GM21737 (cell line): ENCODE results near the gene HEMK1.

ENCODE experiments used
- ATAC-seq: cut with Tn5 transposase; IDR thresholded peaks from one replicate; pipeline ENCODE4 v1.9.1; 2021; ENCODE audit warnings: mild to moderate bottlenecking, moderate library complexity; ENCODE audit not compliant: unreplicated experiment

HEMK1 gene

DNA sequence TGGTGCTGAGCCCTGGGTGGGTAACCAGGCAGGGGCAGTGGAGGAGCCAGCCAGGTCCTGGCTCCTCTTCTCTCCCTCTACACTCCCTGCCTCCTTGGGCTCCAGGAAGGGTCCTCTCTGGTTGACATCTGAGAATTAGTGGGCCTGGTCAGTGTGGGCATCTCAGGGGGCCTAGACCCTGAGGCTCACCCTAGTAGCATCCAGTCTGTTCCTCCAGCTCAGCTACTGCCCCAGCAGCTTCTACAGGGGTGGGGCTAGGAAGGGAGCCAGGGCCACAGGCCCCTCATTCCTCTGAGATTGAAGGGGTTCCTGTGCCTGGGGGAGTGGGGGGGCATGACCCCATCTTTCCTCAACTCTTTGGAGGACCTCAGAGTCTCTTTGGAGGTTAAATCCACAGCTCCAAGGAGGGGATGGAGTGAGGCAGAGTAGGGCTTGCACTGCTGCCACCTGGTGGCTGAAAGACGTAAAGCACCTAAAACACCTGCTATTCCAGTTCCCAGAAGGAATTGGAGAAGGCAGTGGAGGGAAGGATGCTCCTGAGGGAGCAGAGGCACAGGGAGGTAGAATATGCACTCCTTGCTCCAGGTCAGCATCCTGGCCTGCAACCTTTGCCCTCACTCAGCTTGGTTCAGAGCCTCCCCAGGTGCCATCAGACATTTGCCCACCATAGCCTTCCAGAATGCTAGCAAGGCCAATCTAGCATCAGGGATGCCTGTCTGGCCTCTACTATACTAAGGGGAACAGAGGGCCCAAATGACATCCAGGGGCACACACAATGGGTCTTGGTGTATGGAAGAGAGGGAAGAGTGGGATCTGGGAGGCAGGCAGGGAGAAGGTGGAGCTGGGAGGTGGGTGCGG is 26.9 kb upstream of the HEMK1 start:
- no peak for ATAC-seq

DNA sequence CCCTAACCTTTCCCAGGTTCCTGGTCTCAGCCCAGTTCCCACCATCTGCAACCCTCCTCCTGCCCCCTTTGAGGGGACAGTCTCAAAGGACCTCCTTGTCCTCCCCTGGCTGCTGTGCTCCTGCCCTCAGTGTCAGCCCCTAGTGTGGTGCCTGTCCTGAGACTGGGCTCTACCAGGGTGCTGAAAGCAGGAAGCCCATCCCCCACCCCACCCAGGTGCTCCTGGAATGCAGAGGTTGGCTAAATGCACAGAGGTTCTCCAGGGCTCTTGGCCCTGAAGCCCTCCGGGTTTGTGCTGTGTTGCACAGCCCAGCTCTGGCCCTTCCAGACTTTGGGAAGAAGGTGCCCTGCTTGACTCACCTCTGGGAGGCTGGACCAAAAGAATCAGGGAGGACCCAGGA is 23.5 kb upstream of the HEMK1 start:
- ATAC-seq, result no peak

DNA sequence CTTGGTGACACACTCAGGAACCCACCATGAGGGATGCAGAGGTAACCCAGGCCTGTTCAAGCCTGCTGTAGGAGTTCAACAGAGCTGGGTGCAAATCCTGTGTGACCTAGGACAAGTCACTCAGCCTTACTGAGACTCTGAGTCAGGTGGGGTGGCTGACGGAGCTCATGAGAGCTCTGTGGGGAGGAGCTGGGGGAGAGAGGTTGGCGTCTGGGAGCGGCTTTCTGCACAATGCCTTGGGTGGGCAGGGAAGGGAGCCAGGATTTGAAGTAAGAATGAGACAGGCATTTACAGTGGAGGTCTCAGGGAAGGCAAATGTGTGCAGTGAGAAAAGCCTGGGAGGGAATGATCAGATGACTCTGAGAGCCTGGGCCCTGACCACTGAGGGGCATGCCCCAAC is 20.1 kb upstream of the HEMK1 start:
- ATAC-seq, result no peak

DNA sequence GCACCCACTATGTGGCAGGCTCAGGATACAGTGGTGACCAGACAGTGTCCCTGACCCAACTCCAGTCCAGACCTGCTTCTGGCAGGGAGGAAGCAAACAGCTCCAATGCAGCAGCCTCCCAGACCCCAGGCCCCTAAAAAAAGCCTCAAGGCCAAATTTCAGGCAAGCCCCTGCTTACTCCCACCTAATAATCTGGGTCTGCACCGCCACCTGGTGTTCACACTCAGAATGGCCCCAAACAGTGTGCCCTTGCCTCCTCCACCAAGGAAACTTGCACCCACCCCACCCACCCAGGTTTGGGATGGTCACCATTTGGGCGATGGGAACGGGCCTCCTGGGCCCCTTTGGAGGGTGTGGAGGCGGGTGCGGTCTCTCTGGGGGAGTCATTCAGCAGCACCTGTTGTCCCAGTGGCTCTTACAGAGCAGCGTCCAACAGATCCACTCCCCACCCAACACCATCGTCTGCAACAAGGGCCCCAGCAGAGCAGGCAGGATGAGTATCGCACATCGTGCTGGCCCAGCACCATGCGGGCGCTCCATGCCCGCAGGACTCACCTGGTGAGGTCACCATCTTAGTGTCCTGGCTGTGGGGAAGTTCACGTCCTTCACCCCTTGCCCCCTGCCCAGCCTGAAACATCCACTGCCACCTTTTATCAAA is 19.1 kb upstream of the HEMK1 start:
- ATAC-seq, result no peak

DNA sequence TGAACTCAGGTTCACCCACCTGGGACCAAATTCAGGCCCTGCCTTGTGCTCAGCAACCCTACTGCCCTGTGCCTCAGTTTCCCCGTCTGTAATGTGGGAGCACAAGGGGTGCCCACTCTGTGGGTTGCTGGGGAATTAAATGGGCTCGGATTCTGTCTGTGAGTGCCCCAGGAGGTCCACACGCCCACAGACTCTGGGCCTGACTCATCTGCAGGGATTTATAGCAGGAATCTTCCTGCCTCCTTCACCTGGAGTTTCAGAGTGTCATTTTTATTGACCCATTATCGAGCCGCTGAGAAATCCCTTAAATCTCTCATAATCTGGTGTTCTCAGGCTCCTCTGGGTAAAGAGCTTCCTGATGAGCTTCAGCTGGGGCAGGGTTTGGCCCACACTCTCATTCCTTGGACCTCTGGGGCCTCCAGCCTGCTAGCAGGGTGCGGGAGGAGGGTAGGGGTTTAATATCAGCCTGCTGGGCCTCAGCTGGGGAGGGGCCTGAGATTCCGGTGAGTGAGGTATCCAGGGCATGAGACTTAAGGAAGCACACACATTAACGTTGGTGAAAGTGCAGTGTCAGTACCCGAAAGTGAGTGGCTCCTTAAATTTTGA is 18.2 kb upstream of the HEMK1 start:
- ATAC-seq, result no peak

DNA sequence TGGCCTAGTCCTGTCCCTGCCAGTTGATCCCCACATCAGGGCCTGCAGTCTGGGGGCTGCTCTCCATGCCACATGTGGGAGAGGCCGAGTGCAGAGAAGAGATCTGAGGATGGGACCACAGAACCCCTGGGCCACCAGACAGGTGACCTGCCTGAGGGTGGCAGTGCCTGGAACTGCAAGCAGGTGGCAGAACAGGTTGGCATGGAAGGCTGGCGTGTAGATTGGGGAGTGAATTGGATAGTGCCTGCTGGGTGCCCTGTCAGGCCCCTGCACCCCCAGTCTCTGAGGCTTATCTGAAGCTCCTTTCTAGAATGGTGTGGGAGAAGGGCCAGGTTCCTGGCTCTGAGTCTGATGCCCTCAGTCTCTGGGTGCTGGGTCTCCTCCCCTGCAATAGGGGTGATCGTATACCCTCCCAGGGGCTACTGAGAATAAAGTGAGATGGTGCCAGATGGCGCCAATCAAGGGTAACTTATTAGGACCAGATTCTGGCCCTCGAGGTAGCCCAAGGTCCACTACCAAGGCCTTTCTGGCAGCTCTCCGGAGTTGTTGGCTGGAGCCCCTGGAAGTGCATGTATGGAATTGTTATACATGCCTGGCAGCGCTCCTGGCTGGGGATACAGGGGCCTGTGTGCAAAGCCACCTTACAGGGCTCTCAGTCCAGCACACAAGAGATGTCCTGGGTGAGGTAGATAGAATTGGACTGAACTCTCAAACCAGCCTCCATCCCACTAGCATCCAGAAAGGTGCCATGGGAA is 17.5 kb upstream of the HEMK1 start:
- no peak for ATAC-seq

DNA sequence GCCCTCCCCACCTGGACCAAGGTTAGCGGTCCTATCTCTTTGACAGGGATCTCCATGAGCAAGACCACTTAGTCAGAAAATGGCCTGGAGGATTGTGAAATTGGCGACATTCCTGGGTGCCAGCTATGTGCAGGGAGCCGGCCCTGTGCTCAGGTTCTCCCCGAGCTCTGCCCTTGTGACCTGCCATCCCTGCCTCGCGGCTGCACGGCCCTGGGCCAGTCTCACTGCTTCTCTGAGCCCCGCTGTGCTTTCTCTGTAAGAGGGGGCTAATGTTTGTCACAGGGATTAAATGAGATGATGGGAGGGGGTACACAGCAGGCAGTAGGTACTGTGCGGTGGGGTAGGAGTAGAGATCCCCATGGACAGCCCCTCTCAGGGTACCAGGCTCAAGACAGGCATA is 16.7 kb upstream of the HEMK1 start:
- ATAC-seq, result no peak

DNA sequence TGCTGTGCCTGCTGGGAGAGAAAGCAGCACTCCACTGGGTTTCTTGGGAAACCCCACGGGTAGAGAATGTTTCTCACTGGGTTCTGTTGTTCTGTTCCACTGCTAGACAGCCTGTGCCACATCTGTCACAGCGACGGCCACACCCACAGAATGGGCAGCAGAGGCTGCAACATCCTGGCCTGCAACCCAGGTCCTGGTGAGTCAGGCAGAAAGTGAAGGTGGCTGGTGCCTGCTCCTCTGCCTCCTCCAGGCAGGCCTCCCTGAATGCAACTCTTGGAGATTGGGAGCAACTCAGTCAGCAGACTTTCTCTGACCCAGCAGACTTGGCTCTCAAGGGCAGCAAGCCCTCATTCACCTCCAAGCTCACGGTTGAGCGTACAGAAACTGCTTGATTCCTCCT is 14.8 kb upstream of the HEMK1 start:
- no peak for ATAC-seq

DNA sequence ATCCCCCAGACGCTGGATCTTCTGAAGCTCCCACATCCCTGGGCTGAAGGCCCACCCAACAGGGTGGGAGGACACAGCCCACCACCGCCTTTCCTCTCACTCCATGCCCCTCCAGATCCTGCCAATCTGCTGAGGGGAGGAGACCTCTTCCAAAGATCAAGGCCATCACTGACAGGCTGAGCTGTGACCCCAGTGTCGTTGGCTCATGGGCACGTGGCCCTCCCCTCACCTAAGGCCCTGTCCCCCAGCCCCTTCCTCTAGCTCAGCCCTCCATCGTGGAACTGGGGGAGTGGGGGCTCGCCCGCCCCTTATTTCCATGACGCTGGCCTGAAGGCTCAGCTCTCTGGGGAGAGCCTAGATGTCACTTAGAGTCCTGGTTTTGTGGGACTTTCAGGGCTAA is 12.2 kb upstream of the HEMK1 start:
- no peak for ATAC-seq

DNA sequence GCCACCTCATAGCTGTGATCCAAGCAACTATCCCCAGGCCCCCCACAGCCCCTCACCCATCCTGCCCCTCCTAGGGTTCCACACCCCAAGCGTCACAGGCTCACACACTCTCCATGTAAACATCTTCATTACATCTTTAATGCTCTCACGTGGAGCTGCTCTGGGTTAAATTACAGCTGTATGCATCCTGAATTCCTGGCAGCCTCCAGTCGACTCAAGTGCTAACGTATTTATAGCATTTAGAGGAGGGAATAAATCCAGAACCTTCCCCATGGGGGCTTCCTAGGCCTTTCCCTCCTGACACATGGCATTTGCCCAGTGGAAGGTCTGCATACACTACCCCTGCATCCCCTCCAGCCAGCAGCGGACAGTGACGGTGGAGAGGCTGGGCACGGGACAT is 11.4 kb upstream of the HEMK1 start:
- no peak for ATAC-seq

DNA sequence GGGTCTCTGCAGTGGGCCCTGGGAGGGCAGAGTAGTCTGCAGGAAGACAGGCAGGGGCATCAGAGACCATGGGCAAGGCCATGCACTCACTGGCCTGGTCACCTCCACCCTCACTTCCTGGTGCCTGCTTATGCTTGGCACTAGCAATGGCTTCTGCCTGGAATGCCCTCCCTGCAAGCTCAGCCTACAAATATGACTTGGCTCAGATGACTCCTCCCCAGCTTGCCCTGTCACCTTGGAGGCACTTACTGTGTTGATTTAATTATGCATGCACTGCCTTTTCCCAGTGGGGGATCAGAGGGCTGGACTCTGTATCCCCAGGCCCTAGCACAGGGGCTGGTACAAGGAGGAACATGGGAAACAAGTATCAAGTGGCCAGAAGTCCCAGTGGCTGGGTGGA is 9.6 kb upstream of the HEMK1 start:
- no peak for ATAC-seq

DNA sequence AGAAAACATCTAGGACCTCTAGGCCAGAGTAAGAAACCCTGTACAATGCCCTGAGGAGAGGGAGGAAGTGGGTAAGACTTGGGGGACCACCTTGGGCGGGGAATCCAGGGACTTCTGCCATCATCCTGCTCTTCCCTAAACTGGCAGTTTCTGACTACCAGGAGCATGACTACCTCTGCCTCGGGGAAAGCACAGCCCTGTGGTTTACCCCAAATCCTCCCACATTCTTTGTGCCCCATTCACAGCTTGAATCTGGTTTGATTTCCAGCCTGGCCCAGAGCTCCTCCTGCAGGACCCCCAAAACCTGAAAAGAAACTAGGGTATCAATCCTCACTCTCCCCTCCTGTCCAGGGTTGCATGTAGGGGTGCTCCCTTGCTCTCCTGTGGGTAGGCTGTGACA is 6.5 kb upstream of the HEMK1 start:
- ATAC-seq, result no peak

DNA sequence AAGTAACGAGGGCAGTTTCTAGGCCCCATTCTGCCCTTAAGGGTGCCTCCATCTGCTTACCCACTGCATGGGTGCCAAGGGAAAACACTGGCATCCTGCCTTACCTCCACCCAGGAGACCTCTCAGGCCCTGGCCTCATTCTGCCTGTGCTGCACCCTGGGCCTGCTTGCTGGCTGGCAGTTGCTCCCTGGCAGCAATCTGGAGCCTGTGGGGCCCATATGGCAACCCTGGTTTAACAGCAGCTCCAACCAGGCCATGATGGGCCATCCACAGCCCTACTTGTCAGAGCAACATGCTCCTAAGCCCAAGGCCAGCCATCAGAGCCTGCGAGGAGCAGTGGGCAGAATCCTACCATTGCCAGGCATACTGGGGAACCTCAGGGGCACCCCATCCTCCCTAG is 5.5 kb upstream of the HEMK1 start:
- no peak for ATAC-seq

DNA sequence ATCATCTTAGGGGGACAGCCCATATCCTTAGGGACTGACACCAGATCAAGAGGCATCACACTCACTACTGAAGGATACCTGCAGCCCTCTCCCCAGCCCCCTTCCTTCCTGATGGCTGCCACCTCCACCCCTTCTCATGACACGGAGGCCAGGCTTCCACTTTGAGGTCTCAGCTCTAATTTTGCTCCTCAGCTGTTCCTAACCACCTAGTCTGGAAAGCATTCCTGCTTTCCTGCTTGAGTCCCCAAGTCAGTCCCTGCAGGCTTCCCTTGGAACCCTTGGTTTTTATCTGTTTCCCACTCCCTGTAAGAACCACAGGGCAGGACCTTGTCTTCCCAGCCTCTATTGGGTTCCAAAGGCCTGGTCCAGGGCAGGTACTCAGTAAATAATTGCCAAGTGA is 5.0 kb upstream of the HEMK1 start:
- no peak for ATAC-seq

DNA sequence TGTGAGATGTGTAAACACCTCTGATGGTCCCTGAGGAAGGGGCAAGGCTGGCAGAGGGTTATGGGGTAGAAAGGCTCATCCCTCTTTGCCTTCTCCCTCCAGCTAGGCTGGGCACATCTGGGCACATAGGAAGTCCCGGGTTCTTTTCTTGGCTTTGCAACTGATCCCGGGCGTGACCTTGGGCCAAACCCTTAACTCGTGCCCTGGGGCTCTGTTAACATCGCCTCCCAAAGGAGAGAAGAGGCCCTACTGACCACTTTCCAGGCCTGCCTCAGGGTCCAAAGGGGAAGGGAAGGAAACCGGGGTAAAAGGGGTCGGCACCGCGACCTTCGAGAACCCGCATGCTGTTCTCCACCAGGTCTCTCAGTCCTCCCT is 2.3 kb upstream of the HEMK1 start:
- no peak for ATAC-seq

DNA sequence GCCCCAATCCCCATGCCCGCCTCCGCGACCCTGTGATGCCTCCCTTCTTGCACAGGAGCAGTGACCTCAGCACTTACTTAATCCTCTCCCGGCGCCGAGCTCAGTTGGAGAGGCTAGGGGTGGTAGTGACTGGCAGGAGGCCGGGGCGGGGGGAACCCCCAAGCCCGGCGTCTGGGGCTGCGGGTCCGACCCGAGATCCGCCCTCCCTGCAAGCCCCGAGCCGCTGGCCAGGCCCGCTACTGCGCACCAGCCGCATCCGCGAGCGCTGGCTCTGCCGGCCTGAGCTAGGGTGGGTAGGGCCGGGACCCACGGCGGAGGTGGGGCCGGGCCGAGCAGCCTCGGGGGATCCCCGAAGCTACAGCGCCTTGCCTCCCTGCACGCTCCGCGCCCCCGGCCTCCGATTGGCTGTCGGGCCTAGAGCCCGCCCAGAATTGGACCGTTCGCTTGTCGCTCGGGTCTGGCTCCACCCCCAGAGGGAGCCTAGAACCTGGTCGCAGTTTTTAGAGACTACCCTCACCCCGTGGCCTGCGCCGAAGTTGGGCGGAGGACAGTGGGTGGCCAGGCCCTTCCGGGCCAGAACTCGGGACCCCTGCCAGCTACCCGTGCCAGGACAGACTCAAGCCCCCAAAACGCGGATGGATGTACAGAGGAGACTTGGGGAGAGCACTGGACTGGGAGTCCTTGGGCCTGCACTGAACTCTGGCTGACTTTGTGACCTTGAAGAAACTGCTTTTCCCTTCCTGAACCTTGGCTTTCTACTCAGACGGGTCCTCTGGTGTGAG is 1.7 kb upstream of the HEMK1 start, which contains the start of gene C3orf18:
Gene C3orf18 (minus strand): TSS at position 362 of the 782 bp plus-strand sequence. CDS start 2,048 bp downstream, outside the sequence.
- ATAC-seq, result peak; percentile 74

DNA sequence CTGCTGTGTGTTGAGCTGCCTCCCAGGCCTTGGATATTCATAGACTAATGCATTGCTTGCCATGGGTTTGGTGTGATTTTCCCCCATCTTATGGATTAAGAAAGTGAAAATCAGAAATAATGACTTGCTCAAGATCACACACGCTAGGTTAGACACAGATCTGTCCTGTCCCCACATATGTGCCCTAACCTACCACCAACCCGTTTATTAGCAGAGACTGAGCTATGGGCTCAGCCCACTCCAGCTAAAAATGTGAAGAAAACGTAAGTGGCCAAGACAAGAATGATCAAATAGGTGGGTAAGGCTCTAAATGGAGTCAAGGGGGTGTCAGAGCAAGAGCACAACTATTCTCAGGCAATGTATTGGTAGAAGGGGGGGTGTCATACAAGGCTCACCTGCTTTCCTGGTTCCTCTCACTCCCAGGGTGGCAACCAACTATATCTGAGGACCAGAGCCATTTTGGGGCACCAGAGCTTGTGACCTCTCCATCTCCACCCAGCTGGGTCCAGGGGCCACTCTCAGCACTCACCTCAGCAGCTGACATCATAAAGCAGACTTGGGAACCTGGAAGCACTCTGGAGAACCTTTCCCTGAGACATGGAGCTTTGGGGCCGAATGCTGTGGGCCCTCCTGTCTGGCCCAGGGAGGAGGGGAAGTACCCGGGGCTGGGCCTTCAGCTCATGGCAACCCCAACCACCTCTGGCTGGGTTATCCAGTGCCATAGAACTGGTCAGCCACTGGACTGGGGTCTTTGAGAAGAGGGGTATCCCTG is 1.4 kb downstream of the HEMK1 start:
- no peak for ATAC-seq

DNA sequence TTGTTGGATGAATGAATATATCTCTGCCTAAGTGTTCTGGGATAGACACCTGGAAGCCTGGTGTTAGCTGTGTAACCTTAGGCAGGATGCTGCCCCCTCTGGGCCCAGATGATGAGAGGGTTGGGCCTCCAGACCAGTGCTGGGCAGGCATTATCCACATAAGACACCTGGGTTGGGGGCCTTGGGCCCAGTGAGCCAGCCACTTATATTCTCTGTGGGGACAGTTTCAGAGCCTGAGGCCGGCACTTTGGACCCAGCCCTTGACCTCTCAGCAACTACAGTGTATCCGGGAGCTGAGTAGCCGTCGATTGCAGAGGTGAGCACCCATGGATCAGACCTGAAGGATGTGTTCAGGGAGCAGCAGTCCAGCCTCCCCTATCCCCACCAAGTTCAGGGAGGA is 2.2 kb downstream of the HEMK1 start:
- no peak for ATAC-seq

DNA sequence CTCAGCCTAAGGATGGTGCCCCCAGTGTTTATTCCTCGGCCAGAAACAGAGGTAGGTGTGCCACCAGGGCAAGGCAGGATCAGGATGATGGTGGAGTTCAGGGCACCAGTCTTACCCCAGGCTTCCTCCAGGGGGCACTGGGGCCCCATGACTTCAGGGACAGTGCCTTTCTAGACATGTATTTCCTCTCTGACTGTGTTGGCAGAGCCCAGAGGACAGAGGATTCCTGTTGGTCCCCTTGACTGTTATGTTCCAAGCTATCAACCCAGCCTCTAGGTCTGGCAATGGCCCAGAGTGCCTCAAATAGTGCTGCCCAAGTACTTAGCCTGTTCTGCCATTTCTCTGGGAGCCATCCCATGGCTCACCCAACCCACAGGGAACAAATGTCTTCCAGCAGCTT is 2.8 kb downstream of the HEMK1 start:
- no peak for ATAC-seq

DNA sequence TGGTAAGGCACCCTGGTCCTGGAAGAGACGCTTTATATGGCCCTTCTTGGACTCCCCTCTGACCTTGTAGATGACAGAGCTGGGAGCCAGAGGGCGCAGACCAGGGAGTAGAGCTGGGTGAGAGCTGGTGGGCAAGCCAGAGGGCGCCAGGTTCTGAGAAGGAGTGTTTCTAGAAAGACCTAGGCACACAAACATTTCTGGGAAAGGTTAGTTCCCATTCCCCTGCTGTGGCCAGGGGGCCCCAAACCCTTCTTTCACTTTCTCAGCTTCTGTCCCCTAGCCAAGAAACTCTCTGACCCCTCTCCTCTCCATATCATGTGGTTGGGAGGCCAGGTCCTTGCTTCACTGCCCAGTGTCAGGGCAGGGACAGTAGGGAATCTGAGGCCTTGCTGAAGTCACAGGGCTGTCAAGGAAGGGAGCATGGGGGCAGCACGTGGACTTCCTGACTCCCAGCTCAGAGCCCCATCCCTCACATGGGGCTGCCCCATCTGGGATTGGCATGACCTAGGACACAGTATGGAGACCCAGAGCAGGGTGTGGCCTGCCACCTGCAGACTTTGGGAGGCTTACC is 3.6 kb downstream of the HEMK1 start:
- no peak for ATAC-seq
